Activated gamma-delta T cell (primary cell): ENCODE measurements around the gene ABCF3.

Experiments
- DNase-seq: peaks from one replicate; lab custom pipeline; 2025; lab: John Stamatoyannopoulos, UW

Gene ABCF3

DNA sequence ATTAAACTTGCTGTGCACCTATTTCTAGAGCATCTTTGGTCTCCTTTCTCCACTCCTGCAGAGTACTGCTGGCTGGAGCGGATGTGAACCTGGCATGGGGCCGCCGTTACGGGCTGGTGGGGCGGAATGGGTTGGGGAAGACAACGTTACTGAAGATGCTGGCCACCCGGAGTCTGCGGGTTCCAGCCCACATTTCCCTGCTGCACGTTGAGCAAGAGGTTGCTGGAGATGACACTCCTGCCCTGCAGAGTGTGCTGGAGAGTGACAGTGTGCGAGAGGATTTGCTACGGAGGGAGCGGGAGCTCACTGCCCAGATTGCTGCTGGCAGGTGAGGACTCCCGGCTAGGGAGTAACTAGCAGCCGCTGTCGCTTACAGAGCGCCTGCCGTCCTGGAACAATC is 2.1 kb downstream of the ABCF3 start:
- no peak for DNase-seq

DNA sequence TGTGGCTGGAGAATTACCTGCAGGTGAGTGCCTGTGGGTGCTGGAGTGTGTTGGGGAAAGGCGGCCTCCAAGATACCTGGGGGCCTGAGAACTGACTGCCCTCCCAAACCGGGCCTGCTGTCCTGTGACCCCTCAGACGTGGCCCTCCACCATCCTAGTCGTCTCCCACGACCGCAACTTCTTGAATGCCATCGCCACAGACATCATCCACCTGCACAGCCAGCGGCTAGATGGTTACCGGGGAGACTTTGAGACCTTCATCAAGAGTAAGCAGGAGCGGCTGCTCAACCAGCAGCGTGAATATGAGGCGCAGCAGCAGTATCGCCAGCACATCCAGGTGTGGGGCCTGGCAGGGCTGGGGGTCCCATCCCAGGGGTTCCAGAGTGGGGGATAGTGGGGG is 3.4 kb downstream of the ABCF3 start:
- no peak for DNase-seq

DNA sequence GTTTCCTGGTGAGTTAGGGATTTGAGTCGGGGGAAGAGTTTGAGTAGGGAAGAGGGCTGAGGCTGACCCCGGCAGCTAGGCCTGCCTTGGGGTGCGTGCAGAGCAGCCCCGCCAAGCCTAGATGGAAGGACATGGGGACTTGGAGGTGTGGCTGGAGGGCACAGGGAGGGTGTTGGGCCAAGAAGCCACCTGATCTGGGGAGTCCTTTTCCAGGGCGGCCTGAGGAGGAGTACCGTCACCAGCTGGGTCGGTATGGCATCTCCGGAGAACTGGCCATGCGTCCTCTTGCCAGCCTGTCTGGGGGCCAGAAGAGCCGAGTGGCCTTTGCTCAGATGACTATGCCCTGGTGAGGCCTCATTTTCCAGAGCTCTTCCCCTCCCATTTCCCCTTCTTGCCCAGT is 6.9 kb downstream of the ABCF3 start:
- no peak for DNase-seq

DNA sequence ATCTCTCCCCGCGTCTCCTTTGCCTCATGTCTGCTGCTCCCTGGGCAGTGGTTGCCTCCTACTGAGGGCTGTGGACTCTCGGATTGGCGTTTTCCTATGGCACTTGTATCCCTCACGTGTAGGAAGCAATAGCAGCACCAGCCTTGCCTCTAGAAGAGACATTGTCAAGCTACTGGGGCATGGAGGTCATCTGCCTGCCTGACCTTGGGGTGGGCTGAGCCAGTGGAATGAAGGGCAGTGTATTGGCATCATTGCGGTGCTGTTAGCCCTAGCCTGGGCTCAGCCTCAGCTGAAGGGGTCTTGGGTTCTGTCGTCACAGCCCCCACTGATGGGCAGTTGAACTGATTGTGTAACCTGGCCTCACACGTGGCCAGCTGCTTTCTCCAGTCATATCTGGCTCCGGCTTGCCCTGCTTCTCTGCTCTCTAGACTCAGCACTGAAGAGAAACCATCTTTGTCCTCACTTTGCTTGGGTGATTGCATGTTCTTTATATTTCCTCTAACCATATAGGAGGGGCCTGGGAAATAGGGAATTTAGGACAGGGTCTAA is 8.1 kb downstream of the ABCF3 start:
- no peak for DNase-seq

DNA sequence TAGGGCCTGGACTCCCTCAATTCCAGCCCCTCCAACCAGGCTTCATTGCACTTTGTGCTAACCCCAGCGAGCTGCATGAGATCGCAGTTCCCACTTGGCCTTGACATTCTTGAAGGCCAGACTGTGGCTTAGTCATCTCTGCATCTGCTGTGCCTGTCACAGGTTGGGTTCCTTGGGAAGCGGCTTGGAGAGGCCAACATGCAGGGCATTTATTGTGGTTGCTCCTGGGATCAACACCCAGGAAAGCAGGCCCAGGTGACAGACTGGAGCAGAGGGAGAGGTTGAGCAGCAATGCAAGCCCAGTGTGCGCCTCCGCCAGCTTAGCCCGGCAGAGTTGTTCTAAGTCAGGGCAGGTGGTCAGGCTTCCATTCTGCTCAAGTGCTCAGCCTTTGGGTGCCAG is 10.5 kb downstream of the ABCF3 start:
- no peak for DNase-seq

DNA sequence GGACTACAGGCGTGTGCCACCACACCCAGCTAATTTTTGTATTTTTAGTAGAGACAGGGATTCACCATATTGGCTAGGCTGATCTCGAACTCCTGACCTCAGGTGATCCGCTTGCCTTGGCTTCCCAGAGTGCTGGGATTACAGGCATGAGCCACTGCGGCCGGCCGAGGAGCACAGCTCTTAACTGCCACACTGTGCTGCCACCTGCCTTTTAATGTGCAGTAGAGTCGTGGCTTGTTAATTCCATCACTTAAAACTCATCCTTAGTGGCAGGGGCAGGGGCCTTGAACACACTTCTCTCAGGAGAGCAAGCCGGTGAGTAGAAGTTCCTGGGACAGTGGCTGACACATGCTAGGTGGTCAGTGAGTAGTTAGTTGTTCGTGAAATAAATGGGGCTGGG is 12.5 kb downstream of the ABCF3 start:
- DNase-seq = no peak

DNA sequence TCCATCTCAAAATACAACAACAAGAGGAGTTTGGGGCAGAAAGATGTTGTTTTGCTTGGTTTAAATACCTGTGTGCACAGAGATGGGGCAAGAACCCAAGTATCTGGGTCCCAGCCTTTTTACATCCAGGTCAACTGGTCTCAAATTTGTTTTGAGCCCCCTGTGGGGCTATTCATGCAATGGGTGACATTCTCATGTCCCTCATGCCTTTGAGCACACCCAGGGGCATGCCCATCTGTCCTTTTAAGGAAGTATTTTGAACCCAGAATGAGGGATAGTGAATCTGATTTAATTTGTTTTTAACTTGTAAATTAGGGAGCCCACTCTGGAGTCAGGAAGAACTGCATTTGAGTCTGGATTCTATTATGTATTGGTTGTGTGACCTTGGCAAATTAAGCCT is 14.8 kb downstream of the ABCF3 start:
- no peak for DNase-seq

DNA sequence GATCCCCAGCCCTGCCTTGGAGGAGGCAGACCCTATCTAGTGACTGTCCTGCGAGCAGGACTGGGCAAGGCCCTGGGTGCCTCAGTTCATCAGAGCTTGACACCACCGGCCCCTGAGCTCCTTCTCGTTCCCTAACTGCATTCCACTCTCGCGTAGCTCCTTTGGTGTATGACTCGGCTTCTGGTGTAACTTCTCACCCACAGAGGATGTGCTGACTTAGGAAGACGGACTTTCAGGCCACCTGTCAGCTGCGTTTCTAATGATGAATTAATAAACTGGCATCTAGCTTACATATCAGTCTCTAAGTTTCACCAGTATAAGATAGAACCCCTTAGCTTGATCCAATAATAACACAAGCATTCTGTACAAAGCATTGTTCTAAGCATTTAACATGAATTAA is 17.5 kb downstream of the ABCF3 start:
- no peak for DNase-seq

DNA sequence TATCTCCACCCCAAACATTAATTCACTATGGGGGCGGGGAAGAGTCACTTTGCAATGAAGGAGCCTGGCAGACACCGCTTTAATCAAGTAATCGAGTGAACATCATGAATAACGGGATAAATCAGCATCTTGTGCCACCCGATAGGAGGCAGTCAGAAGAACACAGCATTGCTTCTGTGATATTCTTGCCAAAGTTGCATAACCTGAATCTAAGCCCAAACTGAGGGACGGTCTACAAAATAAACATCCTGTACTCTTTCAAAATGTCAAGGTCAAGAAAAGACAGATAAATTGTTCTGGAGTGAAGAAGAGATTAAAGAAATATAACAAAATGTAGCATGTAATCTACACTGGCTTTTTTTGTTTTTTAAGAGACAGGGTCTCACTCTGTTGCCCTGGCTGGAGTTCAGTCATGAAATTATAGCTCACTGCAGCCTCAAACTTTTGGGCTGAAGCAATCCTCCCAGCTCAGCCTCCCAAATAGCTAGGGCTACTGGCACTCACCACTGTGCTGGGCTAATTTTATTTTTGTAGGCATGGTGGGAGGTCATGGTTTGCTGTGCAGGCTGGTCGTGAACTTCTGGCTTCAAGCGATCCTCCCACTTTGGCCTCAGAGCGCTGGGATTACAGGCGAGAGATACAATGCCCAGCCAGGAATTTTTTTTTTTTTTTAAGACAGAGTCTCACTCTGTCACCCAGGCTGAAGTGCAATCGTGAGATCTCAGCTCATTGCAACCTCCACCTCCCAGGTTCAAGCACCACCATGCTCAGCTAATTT is 23.3 kb downstream of the ABCF3 start:
- no peak for DNase-seq

DNA sequence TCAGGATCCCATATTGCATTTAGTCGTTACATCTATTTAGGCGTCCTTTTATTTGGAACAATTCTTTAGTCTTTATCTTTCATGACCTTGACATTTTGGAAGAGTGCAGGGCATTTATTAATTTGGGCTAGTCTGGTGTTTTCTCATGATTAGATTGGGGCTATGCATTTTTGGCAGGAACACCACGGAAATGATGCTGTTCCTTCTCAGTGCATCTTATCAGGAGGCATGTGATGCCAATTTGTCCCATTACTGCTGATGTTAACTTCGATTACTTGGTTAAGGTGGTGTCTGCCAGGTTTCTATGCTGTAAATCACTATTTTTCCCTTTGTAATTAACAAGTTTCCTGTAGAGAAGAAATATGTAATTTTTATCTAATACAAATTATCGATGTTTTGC is 25.3 kb downstream of the ABCF3 start:
- no peak for DNase-seq

DNA sequence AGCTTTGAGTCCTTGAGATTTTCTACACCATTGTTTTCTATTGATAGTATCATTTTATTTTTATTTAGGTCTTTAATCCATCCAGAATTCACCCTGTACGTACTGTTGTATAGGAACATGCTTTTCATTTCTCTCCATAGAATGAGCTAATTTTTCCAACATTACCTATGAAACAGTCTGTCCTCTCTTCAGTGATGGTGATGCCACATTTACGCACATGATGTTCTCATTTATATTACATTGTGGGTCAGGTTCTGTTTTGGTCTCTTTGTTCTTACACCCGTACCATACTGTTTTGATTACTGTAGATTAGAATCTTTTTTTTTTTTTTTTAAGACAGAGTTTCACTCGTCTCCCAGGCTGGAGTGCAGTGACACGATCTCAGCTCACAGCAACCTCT is 25.7 kb downstream of the ABCF3 start:
- no peak for DNase-seq

DNA sequence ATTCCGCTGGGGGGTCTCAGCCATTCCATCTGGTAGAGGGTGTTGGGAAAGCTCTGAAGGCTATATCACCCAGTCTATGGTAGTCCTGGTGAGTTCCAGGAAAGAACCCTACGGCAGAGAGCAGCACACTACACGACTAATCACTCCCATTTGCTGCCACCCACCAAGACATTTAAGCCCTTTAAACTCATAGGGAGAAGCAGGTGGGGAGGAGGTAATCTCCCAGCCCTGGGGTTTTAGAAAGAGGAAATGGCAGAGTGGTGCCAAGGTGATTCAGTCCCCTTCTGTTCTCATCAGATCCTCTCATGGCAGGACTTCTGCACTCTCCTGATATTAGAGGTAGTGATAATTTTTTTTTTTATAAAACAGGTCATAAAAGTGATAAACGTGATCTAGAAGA is 32.8 kb downstream of the ABCF3 start:
- no peak for DNase-seq

DNA sequence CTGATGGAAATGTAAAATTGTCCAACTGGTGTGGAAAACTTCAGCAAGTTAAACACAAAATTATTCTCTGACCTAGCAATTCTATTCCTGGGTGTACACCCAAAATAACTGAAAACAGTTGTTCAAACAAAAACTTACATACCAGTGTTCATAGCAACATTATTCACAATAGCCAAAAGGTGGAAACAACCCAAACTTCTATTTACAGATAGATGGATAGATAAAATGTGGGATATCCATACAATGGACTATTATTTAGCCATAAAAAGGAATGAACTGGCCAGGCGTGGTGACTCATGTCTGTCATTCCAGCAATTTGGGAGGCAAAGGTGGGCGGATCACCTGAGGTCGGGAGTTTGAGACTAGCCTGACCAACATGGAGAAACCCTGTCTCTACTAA is 36.5 kb downstream of the ABCF3 start:
- DNase-seq = no peak

DNA sequence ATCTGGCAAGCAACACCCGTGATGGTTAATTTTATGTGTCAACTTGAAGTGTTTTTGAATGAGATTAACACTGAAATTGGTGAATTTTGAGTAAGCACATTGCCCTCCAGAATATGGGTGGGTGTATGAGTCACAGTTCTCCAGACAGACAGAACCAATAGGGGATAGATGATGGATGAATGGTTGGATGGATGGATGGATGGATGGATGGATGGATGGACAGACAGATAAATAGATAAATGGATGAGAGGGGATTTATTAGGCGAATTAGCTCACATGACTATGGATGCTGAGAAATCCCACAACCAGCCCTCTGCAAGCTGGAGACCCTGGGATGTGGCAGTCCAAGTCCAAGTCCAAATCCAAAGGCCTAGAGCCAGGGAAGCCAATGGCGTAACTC is 37.9 kb downstream of the ABCF3 start:
- DNase-seq = no peak

DNA sequence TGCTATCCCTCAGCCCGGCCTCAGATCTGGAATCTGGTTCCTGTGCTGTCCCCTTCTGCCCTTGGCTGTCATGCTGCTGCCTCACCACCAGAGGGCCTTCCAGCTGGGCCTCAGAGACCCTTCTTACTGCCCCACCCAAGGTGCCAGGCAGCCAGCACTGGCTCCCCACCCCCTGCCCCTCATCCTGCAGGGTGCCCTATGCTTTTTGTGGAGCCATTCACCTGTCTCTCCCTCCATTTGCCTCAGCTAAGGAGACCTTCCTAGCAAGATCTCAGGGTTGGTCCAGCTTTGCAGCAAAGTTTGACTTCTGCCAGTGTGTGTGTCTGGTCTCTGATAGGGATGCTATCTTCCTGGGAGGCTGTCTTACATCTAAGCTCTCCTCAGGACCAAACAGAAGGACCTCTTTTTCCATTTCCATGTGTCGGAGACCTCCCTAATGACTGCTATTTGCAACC is 41.5 kb downstream of the ABCF3 start:
- no peak for DNase-seq

DNA sequence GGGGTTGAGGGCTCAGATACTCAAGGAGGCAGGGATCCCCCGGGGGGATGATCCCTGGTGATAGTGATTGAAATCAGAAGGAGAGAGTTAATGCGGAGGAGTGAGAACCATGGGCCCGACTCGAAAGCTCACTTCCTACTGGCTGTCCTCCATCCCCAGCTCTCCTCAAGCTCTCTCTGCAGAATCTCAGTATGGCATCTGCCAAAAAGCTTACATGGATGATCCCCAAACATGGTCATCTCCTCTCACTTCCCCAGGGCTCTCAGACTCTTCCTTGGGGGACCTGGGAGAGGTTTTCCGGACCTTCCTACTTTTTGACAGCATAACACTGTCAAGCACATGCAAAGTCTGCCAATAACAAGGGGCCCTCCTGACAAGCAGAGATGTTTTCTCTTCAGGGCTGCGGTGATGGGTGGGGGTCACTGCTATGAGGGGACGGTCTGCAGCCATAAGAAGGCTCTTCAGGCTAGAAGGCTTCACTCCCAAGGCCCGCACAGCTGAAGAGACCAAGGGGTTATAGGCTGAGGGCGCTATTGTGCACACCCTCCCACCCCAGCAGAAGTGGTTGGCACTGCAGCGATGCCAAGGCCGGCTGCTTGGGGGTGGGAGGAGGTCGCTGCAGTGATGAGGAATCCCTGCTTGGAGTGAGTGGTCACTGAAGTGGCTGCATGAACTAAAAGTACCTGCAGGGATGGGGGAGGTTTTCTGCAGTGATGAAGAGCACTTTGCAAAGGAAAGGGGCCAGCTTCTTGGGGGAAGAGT is 42.6 kb downstream of the ABCF3 start:
- DNase-seq = no peak

DNA sequence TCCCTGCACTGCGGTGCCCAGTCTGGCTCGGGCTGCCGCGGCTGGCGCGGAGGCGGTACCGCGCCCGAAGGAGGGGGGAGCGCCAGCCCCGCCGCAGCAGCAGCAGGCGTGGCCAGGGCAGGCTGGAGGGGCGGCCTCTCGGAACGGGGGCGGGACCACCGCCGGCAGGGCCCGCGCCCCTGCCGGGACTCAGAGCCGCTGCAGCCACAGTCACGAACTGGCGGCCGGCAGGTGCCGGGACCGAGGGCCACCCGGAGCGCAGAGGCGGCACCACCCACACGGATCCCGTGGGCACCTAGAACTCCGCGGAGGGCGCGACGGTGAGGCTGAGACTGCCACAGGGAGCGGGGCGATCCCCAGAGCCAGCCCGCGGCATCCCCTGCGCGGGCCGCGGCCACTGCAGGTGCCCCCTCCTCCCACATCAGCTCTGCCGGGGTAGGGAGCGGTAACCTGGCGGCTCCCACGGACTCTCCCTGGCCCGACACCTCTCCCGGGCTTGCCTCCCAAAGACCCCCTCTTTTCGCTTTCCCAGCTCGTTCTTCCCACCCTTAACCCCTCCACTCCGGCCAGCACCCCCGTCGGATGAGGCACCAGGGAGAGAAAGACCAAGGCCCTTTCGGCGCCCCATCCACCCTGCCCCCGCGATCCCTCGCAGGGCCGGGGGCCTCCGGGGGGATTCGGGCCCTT is 43.5 kb downstream of the ABCF3 start, which contains the start of gene VWA5B2:
Gene VWA5B2, plus strand, starts transcription at position 192 of the 687 bp plus-strand sequence. CDS start 944 bp downstream, outside the sequence.
- DNase-seq = peak; percentile 66

DNA sequence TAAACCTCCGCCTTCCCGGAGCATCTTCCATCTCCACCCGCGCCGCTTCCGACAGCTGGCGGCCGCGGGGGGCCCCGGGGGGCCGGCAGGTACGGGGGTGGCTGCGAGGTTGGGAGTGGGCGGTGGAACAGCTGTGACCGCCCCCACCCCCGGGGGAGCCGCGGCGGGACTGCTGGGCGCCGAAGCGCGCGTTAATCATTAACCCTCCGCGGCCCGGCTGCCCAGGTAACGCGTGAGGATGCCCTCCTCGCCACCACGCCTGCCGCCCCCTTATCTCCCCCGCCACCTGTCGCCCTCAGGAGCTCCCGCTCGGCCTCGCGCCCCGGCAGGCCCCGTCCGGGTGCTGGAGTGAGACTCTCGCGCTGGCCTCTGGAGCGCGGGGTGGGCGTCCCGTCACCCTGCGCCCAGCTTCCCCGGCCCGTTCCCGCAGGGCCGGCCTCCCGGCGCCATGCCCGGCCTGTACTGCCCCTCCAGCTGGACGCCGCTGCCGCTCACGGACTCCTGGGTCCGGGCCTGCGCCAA is 44.1 kb downstream of the ABCF3 start:
- DNase-seq = no peak

DNA sequence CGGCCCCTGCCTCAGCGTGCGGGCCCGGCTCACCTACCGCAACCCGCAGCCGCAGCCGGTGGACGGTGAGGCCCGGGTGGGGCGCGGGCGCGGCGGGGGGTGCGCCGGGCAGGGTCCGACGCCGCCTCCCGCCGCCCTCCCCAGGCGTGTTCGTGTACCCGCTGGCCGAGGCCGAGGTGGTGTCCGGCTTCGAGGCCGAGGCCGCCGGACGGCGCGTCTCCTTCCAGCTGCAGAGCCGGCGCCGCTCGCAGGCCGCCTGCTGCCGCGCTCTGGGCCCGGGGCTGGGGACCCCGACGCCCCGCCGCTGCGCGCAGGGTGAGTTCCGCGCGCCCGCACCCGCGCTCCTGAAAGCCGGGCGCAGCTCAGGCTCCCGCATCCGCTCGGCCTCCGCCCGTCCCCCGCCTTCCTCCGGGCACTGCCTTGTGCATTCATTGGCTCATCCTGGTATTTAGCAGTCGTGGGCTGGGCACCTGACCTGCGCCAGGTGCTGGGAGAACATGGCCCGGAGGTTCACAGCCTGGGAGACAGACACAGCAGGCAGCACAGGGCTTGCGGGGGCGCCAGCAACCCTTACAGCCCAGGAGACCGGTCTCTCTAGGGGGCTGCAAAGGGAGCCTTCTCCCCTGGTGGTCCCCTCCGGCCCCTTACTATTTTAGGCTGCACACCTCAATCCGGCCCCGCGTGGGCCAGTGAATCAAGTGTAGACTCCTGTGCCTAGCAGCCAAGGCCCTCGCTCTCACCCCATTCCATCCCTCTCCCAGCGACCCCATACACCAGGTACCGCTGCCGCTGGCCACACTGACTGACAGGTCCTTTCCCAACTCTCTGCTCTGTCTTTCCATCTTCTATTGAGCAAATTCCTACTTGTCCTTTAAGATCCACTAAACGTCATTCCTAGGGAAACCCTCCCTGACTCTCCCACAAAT is 44.9 kb downstream of the ABCF3 start:
- no peak for DNase-seq

DNA sequence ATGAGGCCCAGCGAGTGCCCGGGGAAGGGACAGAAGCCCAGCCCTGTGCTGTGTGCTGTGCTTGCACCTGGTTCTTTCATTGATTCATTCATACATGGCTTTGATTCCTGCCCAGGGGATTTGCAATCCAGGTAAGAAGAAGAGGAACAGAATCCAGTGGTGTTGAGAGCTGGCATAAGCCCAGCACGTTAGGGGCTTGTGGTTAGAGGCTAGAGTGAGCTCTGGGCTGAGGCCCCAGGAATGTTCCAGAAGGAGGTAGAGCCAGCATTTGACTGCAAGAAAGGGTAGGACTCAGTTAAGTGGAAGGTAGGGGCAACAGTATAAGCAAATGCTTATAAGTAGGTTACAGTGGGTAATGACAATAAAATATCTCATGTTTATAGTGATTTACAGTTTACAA is 45.7 kb downstream of the ABCF3 start:
- DNase-seq = no peak
